HG03064 (cell line): ENCODE results near the gene TIGAR.

Experiments used
- ATAC-seq: cut with Tn5 transposase; IDR thresholded peaks from one replicate; pipeline ENCODE4 v1.9.1; 2021; ENCODE audit warnings: low read depth; ENCODE audit not compliant: unreplicated experiment

TIGAR gene

GRCh38 chr12:4370265-4370664 lies 49.3 kb downstream of the TIGAR start:
- no peak for ATAC-seq

- ATAC-seq = no peak
Observed at GRCh38 chr12:4372653-4373052, 51.6 kb downstream of the TIGAR start.

- no peak for ATAC-seq
Observed at GRCh38 chr12:4375449-4375848, 54.4 kb downstream of the TIGAR start.

GRCh38 chr12:4378772-4379171 lies 57.8 kb downstream of the TIGAR start:
- no peak for ATAC-seq

- no peak for ATAC-seq
Observed at GRCh38 chr12:4379405-4379804, 58.4 kb downstream of the TIGAR start, which contains the start of gene FGF23. TSS of gene FGF23 (minus strand) at chr12:4379712. CDS start at chr12:4379582, 130 bp downstream.

GRCh38 chr12:4380332-4380731 lies 59.3 kb downstream of the TIGAR start:
- no peak for ATAC-seq

- no peak for ATAC-seq
Observed at GRCh38 chr12:4383304-4383865, 62.4 kb downstream of the TIGAR start.

- ATAC-seq = no peak
Observed at GRCh38 chr12:4386801-4387200, 65.8 kb downstream of the TIGAR start.

GRCh38 chr12:4387607-4388006 lies 66.6 kb downstream of the TIGAR start:
- no peak for ATAC-seq

GRCh38 chr12:4388032-4388431 lies 67.0 kb downstream of the TIGAR start:
- ATAC-seq = no peak

- ATAC-seq = no peak
Observed at GRCh38 chr12:4388662-4389061, 67.6 kb downstream of the TIGAR start.

GRCh38 chr12:4392223-4392742 lies 71.3 kb downstream of the TIGAR start:
- no peak for ATAC-seq

- ATAC-seq = no peak
Observed at GRCh38 chr12:4393211-4393610, 72.2 kb downstream of the TIGAR start.

- no peak for ATAC-seq
Observed at GRCh38 chr12:4395818-4396217, 74.8 kb downstream of the TIGAR start.

- ATAC-seq = no peak
Observed at GRCh38 chr12:4401117-4401516, 80.1 kb downstream of the TIGAR start.

- no peak for ATAC-seq
Observed at GRCh38 chr12:4402996-4403395, 82.0 kb downstream of the TIGAR start.
